GM18502 (cell line): ENCODE data around the gene ERBB3.

ENCODE experiments used
- ATAC-seq: cut with Tn5 transposase; IDR thresholded peaks from one replicate; pipeline ENCODE4 v1.9.1; 2021; ENCODE audit warnings: mild to moderate bottlenecking; ENCODE audit not compliant: unreplicated experiment, poor library complexity

The ERBB3 gene

GRCh38 chr12:56078931-56079722 is 838 bp upstream of the ERBB3 start:
- peak; percentile 64 for ATAC-seq

- no peak for ATAC-seq
Observed at GRCh38 chr12:56080556-56081138, 682 bp downstream of the ERBB3 start.

DNA sequence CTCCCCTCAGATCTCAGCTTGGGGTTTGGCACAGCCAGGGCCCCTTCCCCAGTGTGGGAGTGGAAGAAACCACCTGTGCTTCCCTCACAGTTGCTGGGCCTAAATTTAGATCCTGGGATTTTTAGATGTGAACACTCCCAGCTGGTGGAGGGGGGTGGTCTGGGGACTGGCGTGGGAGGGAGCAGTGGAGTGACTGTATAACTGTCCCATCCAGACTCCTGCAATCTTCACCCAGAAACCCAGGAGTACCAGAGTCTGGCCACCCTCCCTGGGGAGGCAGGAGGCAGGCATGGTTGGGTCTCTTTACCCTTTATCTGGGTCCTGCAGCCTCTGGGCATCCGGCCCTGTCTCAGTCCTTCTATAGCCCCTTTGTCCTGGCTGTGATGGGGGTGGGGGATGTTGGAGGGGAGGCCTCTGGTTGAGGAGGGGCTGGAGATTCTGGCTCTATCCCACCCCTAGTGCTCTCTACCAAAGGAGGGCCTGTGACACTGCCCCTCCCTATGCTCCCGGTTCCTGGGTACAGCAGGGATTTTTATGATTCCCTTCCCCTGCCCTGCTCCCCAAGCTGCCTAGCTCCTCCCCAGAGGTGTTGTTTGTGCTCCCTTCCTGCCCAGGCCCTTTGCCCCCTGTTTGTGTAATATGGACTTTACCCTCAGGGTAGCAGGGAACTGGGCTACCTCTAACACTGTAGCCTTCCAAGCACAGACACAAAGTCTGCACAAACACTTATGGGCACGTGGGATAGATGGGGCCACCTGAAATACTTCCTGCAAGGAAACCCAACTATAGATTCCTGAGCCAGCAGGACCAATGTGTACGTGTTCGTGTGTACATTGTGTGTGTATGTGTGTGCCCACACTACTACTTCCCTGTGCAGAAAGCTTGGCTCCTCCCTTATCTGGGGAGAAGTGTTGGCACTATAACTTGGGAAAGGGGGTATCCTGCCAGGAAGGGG is 1.7 kb downstream of the ERBB3 start:
- no peak for ATAC-seq

- no peak for ATAC-seq
Observed at GRCh38 chr12:56082382-56082781, 2.4 kb downstream of the ERBB3 start.

GRCh38 chr12:56082967-56083366 is 3.0 kb downstream of the ERBB3 start:
- no peak for ATAC-seq

DNA sequence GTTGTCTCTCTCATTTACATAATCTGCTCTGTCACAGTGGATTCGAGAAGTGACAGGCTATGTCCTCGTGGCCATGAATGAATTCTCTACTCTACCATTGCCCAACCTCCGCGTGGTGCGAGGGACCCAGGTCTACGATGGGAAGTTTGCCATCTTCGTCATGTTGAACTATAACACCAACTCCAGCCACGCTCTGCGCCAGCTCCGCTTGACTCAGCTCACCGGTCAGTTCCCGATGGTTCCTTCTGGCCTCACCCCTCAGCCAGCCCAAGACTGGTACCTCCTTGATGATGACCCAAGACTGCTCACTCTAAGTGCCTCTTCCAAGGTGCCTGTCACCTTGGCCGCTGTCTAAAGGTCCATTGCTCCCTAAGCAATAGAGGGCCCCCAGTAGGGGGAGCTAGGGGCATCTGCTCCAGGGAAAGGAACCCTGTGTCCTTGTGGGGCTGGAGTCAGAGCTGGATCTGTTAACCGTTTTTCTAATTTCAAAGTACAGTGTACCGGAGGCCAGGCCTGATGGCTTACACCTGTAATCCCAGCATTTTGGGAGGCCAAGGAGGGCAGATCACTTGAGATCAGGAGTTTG is 5.1 kb downstream of the ERBB3 start:
- no peak for ATAC-seq

DNA sequence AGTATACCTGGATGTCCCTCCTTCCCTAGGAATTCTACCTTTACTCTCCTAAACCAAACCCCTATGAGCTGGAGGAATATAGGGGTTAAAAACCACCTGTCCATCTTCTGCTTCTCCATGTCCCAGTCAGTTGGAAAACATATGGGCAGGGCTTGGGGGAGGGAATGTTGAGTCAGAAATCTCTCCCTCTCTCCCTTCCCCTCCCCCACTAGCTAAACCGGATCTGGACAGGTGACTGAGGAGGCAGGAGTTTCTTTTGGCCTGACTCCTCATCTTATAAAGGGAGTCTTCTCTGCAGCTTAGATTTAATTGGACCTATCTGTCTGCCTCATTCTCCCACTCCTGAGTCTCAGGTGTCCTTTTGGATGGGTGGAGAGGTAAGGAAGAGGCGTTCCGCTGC is 6.1 kb downstream of the ERBB3 start:
- no peak for ATAC-seq

GRCh38 chr12:56086608-56087007 is 6.6 kb downstream of the ERBB3 start:
- ATAC-seq = no peak

DNA sequence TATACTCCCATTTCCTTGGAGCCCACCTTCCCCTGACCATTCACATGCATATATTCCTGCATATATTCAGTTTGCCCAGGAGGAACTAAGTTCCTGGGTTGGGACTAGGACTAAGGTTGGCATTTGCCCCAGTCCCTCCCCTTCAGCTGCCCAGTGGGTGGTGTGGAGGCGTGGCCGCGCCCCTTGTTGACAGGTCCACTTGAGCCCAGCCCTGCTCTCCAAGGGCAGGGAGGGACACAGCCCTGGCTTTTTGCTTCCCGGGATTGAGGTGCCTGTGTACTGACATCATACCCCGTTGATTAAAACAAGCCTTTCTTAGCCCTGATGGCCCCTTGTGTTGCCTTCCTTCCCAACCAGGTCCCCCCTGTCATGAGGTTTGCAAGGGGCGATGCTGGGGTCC is 7.3 kb downstream of the ERBB3 start:
- no peak for ATAC-seq

- ATAC-seq = no peak
Observed at GRCh38 chr12:56097738-56098137, 17.8 kb downstream of the ERBB3 start.

DNA sequence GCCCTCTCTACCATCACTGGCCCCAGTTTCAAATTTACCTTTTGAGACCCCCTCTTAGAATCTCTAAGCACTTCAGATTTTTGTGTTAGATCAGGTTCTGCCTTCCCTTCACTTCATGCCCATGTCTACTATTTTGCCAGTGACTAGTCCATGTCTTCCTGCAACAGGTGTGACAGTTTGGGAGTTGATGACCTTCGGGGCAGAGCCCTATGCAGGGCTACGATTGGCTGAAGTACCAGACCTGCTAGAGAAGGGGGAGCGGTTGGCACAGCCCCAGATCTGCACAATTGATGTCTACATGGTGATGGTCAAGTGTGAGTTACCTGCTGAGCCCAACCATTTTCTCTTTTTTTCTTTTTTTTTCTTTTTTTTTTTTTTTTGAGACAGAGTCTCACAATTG is 18.6 kb downstream of the ERBB3 start:
- ATAC-seq = no peak

DNA sequence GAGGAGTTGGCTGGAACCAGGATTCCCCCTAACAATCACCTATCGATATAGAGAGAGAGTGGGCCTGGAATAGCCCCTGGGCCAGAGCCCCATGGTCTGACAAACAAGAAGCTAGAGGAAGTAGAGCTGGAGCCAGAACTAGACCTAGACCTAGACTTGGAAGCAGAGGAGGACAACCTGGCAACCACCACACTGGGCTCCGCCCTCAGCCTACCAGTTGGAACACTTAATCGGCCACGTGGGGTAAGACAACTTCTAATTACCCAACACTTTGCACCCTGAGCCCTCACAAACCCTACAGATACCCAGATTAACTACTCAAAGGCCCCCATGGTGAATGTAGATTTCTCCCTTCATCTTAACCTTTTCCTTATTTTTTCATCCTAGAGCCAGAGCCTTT is 19.8 kb downstream of the ERBB3 start:
- no peak for ATAC-seq

GRCh38 chr12:56101045-56101444 is 21.1 kb downstream of the ERBB3 start:
- ATAC-seq = no peak

GRCh38 chr12:56102683-56103065 is 22.7 kb downstream of the ERBB3 start:
- ATAC-seq = no peak

DNA sequence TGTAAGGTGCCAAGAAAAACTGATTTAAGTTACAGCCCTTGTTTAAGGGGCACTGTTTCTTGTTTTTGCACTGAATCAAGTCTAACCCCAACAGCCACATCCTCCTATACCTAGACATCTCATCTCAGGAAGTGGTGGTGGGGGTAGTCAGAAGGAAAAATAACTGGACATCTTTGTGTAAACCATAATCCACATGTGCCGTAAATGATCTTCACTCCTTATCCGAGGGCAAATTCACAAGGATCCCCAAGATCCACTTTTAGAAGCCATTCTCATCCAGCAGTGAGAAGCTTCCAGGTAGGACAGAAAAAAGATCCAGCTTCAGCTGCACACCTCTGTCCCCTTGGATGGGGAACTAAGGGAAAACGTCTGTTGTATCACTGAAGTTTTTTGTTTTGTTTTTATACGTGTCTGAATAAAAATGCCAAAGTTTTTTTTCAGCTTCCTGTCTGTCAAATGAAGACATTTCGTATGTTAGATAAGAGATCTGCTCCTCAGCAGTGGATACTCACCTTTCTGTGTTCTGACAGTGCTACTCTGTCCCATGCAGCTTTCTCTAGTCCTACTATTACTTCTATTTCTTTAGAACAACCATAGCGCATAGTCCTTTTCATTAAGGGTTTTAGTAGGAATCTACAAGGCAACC is 23.2 kb downstream of the ERBB3 start:
- ATAC-seq = no peak

- no peak for ATAC-seq
Observed at GRCh38 chr12:56103823-56104108, 23.8 kb downstream of the ERBB3 start.

DNA sequence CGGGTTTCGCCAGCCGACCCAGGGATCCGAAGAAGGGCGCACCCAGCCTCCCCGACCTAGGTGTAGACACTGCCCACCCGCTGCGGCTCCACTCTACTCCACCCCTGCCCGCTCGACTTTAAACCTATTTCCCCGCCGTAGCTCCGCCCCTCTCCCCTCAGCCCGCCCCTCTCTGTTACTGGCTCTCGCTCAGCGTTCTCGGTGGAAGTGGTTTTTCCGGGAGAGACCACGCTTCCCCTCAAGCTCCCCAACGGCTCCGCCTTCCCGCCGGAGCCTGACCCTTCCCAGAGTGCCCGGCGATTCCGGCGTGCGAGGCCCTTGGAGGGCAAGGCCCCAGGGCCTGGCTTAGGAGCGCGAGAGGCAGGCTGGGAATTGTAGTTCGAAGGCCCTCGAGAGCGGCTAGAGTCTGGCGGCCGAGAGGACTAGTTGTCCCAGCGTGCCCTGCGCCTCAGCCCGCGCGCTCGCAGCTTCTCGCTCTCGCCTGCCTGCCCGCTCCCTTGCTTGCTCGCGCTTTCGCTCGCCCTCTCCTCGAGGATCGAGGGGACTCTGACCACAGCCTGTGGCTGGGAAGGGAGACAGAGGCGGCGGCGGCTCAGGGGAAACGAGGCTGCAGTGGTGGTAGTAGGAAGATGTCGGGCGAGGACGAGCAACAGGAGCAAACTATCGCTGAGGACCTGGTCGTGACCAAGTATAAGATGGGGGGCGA is 24.3 kb downstream of the ERBB3 start, which contains the start of gene PA2G4:
Gene PA2G4, plus strand, starts transcription at position 451 of the 706 bp plus-strand sequence. Its CDS starts 179 bp downstream, at position 630.
- peak; percentile 96 for ATAC-seq

DNA sequence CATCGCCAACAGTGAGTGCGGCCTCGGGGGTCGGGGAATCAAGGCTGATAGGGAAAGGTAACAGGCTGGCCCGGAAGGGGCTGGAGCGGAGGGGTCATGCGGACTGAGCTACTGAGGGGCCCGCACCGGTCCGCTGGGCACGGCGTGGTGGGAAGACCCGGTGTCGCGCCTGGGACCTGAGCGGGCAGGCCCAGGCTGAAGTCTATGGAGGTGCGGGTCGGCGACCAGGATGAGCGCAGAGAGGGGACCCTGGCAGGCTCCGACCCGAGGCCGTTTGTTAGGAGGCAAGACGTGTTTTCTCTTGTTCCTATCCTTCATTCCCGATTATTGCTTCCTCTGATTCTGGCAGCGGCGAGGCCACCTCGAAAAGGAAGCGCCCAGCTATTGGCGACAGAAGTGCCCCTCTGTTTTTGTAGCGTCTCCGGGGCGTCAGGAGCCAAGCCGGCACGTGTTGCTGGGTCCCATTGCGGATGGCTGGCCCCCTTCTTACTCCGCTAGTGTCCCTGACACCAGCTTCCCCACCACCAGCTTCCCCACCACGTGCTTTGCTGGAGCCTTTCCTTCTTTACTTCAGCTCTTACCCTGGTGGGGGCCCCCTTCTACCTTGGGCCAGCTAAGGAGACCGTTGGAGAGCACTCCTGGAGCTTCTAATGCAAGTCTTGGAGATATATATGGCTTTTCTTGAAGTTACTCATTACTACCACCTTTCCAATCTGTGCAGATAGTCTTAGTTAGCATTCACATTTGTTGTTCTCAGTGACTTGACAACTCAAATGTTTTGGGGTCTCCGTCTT is 25.0 kb downstream of the ERBB3 start:
- peak; percentile 9 for ATAC-seq

GRCh38 chr12:56105609-56105902 is 25.6 kb downstream of the ERBB3 start:
- no peak for ATAC-seq
